ENCODE measurements around the gene KEAP1.

- no peak for TF ChIP-seq POLR2A (IDR thresholded peaks at IDR 0.05; ENCODE audit: extremely low read depth, insufficient read length)
- TF ChIP-seq, protein P1, sequence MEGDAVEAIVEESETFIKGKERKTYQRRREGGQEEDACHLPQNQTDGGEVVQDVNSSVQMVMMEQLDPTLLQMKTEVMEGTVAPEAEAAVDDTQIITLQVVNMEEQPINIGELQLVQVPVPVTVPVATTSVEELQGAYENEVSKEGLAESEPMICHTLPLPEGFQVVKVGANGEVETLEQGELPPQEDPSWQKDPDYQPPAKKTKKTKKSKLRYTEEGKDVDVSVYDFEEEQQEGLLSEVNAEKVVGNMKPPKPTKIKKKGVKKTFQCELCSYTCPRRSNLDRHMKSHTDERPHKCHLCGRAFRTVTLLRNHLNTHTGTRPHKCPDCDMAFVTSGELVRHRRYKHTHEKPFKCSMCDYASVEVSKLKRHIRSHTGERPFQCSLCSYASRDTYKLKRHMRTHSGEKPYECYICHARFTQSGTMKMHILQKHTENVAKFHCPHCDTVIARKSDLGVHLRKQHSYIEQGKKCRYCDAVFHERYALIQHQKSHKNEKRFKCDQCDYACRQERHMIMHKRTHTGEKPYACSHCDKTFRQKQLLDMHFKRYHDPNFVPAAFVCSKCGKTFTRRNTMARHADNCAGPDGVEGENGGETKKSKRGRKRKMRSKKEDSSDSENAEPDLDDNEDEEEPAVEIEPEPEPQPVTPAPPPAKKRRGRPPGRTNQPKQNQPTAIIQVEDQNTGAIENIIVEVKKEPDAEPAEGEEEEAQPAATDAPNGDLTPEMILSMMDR (IDR thresholded peaks at IDR 0.05; ENCODE audit: low read depth, low read length): no peak
- no peak for TF ChIP-seq MYC (IDR thresholded peaks at IDR 0.05; ENCODE audit: low read depth, low read length)
Measured at GRCh38 chr19:10486551-10486950, 16.6 kb downstream of the KEAP1 start.

Data from NB4 (cell line).